Measurements from ENCODE around the gene RNF144A.

The RNF144A gene

GRCh38 chr2:7093376-7093775, 176.2 kb downstream of the RNF144A start:
- TF ChIP-seq CTCF (IDR thresholded peaks at IDR 0.05; ENCODE audit: extremely low read depth, missing control alignments) = no peak

More at GRCh38 chr2:7093376-7093775, 176.2 kb downstream of the RNF144A start:
- DNase-seq (ENCODE audit: low spot score) = no peak

Measured in GM20000 (cell line).